ENCODE data around the gene XXYLT1.
A peak's percentile ranks its signal among the peaks of the same experiment; 100 is the strongest.

Gene XXYLT1

DNA sequence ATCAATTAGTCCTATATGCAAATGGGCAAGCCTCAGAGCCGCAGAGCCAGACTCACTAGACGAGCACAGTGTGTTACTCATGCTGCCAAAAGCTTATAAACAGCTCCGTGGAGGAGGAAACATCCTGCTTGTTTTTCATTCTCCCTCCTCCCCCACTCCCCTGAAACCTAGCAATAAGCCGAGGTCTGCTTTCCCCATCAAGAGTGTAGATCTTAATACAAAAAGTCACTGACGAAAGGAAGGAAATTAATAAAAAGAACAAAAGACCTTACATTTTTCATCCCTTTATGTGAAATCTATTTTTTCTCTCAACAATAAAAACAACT lies 88.5 kb downstream of the XXYLT1 start:
- no peak for DNase-seq

DNA sequence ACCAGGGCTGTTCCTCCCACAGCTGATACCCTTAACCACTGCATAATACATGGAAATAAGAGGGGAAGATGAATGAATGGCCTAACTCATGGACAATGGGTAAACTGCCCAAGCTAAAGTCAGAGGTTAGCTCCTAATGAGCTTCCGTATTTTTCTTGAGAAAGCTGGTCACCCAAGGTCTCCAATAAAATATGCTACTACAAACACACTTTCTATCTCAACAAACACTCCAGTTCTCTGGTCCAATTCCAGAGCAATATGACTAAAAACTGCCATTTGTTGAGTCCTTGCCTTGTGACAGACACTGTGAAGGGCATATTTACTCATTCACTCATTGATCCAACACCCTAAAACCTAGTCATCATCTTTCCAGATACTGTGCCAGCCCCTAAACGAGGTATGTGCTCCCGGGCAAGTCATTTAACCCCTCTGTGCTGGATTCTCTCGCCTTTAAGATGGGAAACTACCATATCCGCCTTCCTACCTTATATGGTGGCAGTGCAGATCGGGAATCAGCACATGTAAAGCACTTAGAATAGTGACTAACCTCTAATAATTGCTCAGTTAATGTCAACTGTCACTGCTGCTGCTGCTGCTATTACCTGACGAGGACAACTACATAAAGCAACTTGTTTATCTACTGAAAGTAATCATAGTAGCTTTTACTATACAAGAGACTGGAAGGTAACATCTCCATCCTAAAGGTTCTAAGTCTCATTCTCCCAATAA lies 89.1 kb downstream of the XXYLT1 start:
- DNase-seq, result no peak

DNA sequence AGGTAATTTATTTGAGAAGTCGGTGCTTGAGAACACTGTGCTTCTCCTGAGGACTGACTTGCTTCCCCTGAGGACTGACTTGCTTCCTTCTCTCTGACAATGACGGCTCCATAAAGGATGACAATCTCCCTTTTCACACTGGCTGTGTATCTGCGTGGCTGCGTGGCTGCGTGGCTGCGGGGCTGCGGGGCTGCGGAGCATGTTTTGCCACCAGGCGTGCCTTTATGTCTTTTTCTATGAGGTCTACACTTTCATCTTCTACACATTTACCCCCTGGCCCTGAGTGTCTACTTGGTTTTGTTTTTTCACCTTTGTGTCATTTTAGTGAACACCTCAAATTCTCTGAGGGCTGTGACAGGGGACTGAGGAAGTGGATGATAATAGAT lies 89.9 kb downstream of the XXYLT1 start:
- no peak for DNase-seq

DNA sequence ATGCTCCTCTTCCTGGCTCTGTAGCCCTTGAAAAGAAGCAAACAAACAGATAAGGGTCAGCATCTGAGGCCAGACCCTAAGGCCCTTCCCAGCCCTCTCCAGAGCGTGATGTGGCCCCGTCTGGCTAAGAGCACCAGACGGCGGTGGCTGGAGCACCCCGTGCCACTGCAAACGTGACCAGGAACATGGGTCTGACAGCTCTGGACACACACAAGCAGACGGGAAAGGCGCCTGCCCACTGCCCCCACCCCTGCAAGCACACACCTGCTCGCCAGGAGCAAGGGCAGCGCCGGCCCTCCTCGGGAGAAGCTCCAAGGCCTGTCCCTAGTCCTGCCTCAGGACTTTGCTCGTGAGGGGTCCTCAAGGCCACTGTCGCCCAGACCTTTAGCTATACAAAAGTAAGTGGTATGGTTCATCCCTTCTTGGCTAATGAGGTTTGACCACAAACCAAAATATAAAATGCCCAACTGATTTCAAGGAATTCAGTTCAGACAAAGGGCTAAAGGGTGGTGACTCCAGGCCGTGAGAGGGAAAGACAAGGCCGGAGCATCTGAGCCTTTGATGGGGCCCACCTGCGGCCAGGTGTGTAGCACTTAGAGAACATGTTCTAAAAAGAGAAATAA lies 90.4 kb downstream of the XXYLT1 start:
- DNase-seq, result no peak

DNA sequence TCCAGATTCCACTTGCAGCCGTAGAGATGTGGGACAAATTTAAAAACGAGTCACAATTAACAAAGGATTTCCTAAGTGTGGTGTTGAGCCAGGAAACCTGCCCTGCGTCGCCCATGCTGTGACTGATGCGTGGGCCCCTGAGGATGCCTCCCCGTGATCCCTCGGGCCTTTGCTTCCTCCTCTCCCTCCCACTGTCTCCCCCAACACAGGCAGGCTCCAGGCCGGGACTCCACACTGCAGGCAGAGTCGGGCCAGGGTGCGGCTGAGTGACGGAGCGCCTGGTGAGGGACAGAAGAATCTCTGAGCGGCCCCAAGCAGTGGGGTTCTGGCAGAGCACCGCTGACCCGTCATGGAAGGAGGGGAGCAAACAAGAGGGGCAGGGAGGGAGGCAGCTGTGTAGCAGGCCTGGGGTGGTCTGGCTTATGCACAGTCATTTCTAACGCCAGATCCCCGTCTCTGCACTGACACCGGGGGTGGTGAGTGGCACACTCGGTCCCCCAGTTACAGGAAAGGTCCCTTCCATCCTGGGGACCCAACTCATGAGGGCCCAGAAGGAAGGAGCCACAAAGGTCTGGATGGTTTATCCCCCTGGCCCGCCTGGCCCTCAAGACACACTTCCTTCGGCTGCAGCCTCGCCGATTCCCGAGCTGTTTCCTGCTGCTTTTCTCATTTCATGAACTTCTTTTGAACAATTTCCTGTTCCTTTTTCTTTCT lies 91.0 kb downstream of the XXYLT1 start:
- DNase-seq, result no peak

DNA sequence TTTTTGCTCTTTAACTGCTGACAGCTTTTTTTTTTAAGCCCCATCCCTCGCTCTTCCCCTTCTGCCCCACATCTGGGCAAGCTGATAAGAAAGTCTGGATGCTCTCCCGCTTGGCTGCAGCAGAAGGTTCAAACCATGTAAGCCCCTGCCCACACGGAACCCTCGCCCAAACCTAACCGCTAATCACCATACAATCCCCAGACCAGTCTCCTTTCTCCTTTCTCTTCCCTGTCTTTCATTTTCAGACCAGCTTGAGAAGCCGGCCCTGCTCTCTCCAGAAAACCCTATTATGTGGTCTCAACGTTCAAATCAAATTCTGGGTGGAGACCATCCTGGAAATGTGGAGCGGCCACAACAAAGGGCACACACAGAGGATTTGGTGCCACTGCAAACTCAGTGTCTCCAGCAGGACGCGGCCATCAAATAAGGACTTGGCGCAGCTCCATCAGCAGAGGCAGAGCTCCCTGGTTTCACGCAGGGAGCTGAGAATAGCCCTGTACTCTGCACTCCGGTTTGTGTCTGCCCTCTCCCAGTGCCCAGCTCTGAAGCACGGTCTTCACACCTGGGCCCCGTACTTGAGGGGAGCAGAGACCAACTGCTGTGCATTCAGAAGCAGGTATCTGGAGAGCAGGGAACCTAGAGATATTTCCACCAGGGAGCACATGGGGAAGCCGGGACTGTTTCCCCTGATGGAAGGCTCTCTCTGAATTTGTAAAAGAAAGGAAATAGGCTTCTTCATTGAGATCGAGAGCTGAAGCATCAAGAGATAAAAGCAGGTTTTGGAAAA lies 92.6 kb downstream of the XXYLT1 start:
- DNase-seq, result peak; percentile 90

DNA sequence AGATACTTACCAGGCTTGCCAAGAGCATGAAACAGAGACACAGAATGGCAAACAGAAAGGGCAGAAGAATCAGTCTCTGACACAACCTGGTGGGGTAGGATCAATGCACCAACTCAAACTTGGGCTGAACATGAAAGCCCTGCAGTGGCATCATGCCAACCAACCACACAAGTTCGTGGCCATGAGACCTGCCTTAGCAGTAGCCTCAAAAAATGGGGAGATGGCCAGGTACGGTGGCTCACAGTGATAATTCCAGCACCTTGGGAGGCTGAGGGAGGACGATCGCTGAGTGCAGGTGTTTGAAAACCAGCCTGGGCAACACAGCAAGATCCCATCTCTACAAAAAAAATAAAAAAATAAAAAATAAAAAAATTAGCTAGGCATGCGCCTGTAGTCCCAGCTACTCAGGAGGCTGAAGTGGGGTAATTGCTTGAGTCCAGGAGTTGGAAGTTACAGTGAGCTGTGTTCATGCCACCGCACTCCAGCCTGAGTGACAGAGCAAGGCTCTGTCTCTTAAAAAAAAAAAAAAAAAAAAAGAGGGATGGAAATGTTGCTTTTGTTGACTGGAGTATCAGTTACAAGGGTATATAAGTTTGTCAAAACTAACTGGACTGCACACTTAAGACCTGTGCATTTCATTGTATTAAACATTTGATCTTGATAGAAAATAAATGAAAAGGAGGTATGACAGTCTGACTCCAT lies 93.4 kb downstream of the XXYLT1 start:
- DNase-seq, result no peak

DNA sequence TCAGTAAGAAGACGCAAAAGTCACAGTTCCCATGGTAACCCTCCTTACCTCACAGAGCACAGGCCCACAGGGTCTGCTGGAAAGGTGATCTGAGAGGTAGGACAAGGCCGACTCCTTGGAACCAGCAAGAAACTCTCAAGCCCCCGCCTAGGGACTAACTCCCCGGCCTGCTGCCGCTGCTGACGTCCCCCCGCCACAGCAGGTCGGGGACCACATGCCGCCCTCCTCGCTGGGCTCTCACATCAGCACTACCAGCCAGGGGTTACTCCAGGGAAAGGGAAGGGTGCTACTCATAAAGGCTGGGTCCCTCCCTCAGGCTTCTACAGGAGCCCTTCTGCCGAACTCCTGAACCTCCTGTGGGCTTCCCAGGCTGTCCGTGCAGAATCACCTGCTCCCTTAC lies 94.2 kb downstream of the XXYLT1 start:
- DNase-seq, result no peak

DNA sequence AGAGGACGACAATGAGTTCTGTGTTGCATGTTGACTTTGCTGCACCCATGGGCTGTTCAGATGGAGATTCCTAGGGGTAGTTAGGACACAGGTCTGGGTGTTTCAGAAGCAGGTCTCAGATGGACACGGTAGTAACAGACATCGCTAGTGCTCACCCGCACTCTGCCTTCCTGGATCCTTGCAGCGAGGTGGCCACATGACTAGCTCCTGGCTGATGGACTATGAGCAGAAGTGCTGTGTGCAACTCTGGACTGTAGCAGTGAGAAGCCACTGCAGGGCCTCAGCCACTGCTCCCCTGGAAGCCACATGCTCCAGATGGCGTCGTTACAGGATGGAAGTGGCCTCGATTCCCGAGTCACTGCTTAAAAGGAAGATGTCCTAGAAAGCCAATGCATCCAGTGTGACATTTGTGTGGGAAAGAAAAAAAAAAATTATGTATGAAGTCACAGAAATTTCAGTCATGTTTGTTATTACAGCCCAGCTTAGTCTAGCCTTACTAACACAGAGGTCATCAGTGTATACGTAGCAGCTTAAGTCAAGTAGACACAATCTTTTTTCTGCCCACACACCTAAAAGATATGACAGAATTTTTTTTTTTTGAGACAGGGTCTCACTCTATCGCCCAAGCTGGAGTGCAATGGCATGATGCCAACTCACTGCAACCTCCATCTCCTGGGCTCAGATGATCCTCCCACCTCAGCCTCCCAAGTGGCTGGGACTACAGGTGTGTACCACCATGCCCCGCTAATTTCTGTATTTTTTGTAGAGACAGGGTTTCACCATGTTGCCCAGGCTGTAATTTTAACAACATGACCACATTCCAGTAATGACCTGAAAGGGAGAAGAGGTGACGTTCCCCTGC lies 95.3 kb downstream of the XXYLT1 start:
- DNase-seq, result no peak

DNA sequence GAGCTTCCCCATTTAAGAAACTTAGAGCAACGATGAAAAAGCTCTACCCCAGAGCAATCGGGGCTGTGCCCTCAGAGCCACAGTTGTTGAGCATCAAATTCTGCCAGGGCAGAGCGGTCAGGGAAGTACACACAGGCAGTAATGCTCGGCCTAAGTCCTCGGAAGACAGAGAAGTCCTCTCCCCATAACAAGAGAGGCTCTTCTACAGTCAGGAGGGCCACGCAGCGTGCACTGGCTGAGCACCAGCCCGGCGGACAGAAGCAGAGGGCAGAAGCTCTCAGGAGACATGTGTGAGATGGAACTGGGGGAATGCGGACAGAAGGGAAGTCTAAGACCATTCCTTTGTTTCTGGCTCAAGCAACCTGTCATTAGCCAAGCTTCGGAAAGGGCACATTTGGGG lies 95.9 kb downstream of the XXYLT1 start:
- no peak for DNase-seq

DNA sequence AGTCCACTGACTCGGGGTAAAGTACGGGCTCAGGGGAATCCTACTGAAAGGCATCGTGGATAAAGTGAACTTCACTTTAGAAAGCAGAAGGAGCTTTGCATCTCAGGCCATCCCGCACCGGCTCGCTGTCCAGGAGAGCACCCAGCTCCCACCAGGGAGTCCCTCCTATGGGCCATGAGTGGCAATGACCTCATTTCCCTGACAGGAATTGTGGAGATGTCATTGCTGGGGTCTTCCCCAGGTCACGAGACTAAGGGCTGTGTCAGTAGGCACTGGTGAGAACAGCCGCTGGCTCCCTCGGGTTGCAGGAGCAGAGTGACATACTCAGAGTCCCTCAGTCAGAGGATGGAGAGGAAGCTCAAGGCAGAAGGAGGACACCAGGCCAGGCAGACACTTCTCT lies 97.3 kb downstream of the XXYLT1 start:
- no peak for DNase-seq

DNA sequence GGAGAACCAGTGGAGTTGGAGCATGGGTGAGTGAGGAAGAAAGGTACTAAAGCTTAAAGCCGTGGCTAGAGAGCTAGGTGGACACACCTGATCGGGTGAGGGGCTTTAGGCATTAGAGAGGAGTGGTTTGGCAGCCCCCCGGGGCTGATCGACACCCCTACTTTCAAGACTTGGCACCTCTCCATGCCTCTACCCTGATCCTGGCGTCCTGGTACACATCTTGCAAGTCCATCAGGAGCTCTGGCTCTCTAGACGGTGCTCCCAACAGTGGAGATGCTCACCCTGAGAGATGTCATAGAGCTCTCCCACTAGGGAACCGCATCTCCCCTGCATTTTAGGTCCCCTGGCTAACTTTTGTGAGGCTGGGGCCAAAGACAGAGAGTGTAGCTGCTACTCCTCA lies 98.1 kb downstream of the XXYLT1 start:
- DNase-seq, result no peak

DNA sequence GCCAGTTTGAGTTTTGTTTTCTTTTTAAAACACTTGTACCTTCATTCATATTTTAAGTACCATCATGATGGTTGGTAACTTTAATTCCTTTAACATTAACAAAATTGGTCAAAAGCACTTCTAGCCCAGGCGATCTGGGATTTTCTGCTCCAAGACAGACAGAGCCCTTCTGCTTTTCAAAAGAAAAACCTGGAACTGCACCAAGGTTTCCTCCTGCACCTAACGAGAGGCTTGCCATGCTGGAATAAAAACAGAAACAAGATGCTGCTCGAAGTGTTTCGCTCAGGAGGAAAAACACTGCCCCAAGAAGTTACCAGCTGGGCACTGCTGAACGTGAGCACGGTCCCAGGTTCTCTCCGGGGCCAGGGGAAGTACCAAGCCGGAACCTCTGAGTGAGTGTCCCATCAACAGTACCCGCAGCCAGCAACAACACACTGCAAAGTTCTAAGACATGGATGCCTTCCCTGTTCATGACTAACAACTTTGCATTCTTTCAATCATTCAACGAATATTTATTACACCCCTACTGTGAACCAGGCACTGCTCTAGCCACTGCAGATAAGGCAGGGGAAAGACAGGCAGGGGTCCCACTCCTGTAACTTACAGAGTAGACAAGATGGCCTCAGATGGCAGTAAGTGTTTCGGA lies 98.8 kb downstream of the XXYLT1 start:
- DNase-seq, result no peak

DNA sequence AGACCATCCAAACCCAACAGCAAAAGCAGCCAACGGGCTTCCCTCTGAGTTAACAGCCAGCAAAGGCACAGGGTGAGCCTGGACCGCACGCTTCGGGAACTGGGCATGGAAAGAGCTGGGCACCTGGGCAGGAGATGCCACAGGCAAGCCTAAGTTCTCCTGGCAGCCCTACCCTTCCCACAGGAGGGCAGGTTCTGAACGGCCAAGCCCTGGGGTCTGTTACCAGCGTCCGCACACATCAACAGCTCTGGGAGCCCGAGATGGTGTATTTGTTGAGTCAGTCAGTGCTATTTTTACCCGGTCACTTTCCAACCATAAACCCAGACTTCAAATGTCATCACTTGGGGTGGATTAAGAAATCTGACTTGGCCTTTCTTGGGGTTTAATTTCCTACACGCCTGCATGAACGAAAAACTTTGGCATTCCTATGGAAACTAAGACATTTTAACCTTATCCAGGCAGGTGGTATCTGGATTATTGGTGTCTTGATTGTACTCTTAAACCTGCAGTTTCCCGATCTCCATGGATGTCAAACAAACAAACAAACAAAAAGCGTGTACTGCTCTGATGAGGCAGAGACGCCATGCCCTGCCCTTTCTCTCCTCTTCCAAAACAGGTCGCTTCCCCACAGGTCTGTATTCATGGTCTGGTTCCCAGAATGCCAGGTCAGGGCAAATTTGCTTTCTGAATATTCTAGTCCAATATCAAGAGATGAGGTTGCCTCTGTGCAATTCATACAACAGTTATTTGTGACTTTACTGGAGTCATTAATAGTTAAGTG lies 99.7 kb downstream of the XXYLT1 start:
- no peak for DNase-seq

DNA sequence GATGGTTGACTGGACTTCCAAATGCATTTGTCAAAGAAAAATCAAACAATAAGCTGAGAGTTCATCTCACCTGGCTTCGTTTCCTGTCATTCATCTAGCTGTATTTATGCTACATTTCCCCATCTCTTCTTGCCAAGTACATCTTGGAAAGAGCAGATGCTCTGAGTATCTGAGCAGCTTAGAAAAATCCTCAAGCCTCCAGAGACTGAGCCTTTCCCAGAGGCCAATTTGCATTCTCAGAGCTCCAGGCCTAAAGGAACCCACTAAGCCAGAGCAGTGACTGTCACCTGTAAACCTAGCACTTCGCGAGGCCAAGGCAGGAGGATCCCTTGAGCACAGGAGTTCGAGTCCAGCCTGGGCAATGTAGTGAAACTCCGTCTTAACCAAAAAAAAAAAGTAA lies 100.5 kb downstream of the XXYLT1 start:
- no peak for DNase-seq

DNA sequence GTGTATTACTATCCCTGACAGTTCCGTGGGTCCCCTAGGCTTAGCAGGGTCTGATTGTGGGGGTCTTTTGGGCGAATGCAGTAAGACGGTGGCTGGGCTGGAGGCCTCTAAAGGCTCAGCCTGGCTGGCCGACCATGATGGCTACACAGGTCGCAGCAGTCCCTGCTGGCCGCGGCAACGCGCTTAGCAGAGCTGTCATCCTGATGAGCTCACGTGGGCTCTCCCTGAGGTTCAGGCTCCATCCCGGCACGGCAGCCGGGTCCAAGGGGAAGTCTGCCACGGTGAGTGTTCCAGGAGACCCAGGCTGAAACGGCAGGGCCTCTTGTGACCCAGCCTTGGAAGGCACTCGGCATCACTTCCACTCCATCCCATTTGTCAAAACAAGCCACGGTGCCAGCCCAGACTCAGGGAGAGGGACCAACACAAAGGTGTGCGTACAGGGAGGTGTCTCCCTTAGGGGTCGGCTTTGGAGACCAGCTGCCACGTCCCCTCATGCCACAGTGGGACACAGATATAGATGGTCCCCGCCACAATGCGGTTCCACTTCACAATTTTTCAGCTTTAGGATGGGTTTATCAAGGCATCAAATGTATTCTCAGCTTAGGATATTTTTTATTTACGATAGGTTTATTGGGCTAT lies 101.8 kb downstream of the XXYLT1 start:
- no peak for DNase-seq

DNA sequence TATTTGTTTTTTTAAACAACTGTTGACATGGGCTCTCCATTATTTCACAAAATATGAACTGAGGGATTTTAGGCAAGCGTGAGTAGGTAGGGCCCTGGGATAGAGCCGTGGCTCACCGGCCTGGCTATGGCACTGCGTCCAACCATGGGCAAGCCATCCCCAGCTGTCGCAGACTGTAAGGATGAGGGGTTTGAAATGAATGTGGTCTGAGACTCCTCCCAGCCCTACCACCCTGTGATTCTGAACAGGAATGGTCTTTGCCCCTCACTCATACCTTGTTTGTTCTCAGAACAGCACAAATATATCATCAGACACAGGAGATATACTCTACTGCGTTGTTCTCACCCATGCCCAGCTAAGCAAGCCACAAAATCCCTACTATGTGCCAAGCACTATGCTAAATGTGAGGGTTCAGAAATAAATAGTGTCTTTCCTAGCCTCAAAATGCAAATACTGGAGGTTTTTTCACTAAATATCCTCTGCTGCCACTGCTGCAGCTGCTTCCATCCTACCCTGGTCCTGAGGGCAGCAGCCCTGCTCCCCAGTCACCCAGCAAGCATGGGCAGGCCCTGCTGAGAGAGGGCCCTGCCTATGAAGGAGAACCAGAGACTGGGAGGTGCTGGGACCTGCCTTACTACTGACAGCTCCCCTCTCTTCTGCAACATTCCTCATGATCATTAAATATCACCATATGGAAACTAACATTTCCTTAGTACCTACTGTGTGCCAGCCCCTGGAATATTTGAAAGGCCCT lies 102.8 kb downstream of the XXYLT1 start:
- DNase-seq, result no peak

DNA sequence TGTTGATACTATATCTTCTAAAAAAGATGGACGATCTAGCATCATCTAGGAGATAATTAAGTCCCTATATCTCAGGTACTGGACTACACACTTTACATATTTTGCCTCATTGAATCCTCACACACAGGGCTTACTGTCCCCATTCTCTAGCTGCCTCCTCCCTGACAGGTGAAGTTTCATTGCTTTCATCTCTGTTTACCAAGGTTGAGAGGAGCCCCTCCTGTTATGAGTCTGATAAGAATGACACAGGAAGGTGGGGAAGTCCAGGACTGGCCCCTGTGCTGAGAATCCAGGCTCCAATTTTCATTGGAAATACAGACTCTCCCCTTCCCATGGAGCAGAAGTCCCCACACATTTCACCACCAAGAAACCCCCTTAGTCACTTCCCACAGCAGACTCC lies 105.2 kb downstream of the XXYLT1 start:
- DNase-seq, result no peak

DNA sequence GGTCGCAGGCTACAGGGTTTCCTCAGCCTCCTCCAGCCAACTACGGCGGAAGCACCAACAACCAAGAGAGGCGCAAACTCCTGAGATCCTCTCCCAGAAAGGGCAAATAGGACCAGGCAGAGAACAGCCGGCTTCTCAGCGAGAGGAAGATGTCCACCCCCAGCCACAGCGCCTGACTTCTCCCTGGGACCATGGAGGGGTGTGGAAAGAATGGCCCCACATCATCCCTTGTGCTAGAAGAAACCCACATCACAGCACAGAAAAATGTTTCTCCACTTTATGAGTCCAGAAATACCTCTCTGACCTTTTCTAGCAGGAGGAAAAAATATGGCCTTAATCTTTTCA lies 105.7 kb downstream of the XXYLT1 start:
- no peak for DNase-seq

All from NCI-H2107 (cell line).